ENCODE data around the gene RASSF1.

The RASSF1 gene

DNA sequence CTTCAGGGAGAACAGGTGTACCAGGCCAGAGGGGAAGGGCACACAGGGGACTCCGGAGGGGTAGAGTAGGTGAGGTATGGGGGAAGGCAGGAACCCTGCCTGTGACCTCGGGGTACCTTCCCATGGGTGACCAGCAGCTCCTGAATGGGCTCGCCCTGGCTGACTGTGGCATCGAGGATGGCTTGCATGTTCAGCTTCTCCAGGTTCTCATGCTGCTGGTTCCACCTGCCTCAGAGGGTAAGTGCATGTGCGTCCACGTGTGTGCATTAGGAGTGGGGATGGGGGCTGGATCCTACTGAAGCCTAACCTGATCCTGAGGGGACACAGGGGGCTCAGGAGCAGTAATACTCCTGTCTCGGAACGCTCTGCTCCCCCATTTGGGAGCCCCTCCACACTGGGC lies 4.4 kb upstream of the RASSF1 start:
- TF ChIP-seq, protein P1, sequence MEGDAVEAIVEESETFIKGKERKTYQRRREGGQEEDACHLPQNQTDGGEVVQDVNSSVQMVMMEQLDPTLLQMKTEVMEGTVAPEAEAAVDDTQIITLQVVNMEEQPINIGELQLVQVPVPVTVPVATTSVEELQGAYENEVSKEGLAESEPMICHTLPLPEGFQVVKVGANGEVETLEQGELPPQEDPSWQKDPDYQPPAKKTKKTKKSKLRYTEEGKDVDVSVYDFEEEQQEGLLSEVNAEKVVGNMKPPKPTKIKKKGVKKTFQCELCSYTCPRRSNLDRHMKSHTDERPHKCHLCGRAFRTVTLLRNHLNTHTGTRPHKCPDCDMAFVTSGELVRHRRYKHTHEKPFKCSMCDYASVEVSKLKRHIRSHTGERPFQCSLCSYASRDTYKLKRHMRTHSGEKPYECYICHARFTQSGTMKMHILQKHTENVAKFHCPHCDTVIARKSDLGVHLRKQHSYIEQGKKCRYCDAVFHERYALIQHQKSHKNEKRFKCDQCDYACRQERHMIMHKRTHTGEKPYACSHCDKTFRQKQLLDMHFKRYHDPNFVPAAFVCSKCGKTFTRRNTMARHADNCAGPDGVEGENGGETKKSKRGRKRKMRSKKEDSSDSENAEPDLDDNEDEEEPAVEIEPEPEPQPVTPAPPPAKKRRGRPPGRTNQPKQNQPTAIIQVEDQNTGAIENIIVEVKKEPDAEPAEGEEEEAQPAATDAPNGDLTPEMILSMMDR (IDR thresholded peaks at IDR 0.05; ENCODE audit: borderline replicate concordance, control extremely low read depth, extremely low read depth, insufficient read depth, missing control alignments), result no peak
- no peak for DNase-seq (ENCODE audit: low spot score)
- in situ Hi-C loops (cut with MboI; ENCODE audit: low sequenced_read_pairs, unreplicated experiment), result no loop called here

DNA sequence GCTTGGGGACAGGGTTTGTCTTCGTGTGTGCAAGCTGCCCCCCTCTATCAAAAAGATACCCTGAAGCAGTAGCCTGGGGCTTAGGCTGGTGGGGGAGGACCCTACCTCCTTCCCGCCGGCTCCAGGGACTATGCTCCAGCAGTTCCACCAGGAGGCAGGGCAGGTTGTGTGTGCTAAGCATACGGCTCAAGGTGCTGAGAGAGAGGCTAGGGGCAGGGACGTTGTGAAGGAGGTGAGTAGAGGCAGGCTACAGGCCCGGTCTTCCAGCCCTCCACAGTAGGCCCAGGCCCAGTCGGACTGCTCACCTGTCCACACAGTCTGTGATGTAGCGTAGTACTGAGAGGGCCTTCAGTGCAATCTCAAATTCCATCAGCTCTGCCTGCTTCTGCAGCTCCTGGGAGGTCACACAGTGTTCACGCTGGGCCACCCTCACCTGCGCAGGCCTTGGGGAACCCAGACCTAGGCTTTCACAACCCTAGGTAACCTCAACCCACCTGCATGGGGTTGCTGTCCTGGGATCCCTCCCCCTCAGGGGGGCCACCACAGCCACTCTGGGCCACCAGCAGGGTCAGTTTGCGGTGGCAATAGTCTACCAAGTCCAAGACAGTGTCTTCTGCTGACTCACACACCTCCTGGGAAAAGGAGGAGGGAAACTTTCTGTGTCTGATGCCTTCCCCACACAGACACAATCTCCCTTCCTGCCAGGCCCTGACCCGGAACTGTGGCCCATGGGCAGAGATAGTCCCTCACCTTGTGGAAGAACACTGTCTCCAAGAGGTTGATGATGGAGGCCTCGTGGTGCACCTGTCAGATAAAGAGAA lies 2.4 kb upstream of the RASSF1 start:
- in situ Hi-C loops (cut with MboI; ENCODE audit: low sequenced_read_pairs, unreplicated experiment), result no loop called here
- TF ChIP-seq, protein P1 (IDR thresholded peaks at IDR 0.05; ENCODE audit: borderline replicate concordance, control extremely low read depth, extremely low read depth, insufficient read depth, missing control alignments), result no peak
- no peak for DNase-seq (ENCODE audit: low spot score)

- DNase-seq (ENCODE audit: low spot score), result no peak
- TF ChIP-seq, protein P1 (IDR thresholded peaks at IDR 0.05; ENCODE audit: borderline replicate concordance, control extremely low read depth, extremely low read depth, insufficient read depth, missing control alignments), result no peak
- in situ Hi-C loops (cut with MboI; ENCODE audit: low sequenced_read_pairs, unreplicated experiment), result no loop called here
These were observed 1.5 kb upstream of the RASSF1 start for GRCh38 chr3:50341996-50342650.

- TF ChIP-seq, protein P1 (IDR thresholded peaks at IDR 0.05; ENCODE audit: borderline replicate concordance, control extremely low read depth, extremely low read depth, insufficient read depth, missing control alignments), result no peak
- DNase-seq (ENCODE audit: low spot score), result no peak
- in situ Hi-C loops (cut with MboI; ENCODE audit: low sequenced_read_pairs, unreplicated experiment), result no loop called here
These were observed 901 bp upstream of the RASSF1 start for GRCh38 chr3:50341537-50341936.

DNA sequence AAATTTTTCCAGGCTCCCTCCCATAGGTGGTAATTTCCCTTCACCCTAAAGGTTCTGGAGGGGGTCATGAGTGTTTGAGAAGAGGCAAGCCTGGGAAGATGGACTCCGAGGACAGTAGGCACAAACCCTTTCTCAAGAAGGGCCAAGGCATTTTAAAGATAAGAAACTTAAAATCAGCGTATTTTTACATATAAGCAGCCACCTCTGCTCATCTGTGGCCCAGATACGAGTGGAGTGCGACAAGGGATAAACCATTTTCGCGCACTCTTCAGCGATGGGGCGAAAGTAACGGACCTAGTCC lies 539 bp downstream of the RASSF1 start:
- in situ Hi-C loops (cut with MboI; ENCODE audit: low sequenced_read_pairs, unreplicated experiment), result no loop called here
- TF ChIP-seq, protein P1 (IDR thresholded peaks at IDR 0.05; ENCODE audit: borderline replicate concordance, control extremely low read depth, extremely low read depth, insufficient read depth, missing control alignments), result no peak
- DNase-seq (ENCODE audit: low spot score), result no peak

GRCh38 chr3:50339485-50340146 lies 1.0 kb downstream of the RASSF1 start:
- no peak for DNase-seq (ENCODE audit: low spot score)
- in situ Hi-C loops (cut with MboI; ENCODE audit: low sequenced_read_pairs, unreplicated experiment), result no loop called here
- TF ChIP-seq, protein P1 (IDR thresholded peaks at IDR 0.05; ENCODE audit: borderline replicate concordance, control extremely low read depth, extremely low read depth, insufficient read depth, missing control alignments), result no peak
